HCT116 (cell line): ENCODE measurements around the gene TST.

ENCODE experiments used
- CTCF ChIP-seq, 3 experiments: fragments of 200-600 bp in 1 of 3; sonication (generic) in 1 of 3; IDR thresholded peaks in 2 of 3; conservative IDR thresholded peaks in 1 of 3; 2 replicates each; pipeline ENCODE4 v1.5.1; 2012 to 2017; ENCODE audit warnings: low read depth in 2 of 3, low read length in 2 of 3, antibody characterized with exemption in 1 of 3, borderline replicate concordance in 1 of 3, control low read depth in 1 of 3, mild to moderate bottlenecking in 1 of 3, mixed read lengths in 1 of 3, mixed run types in 1 of 3, moderate library complexity in 1 of 3; ENCODE audit not compliant: insufficient read depth in 1 of 3
- FOSL1 ChIP-seq: IDR thresholded peaks from 2 replicates; pipeline ENCODE4 v1.6.1; 2012; ENCODE audit warnings: low read depth

- no peak for TF ChIP-seq FOSL1
- no peak for TF ChIP-seq CTCF (IDR thresholded peaks at IDR 0.05 in 2 of 3, conservative IDR thresholded peaks at IDR 0.05 in 1 of 3; ENCODE audit: borderline replicate concordance in 1 of 3, insufficient read depth in 1 of 3, low read depth in 2 of 3, low read length in 2 of 3)
Measured at GRCh38 chr22:36976606-36977005, 42.6 kb downstream of the TST start.
